GM19023 (cell line): ENCODE results near the gene NOL7.

Experiments
- ATAC-seq: cut with Tn5 transposase; IDR thresholded peaks from one replicate; pipeline ENCODE4 v1.9.1; 2021; ENCODE audit warnings: mild to moderate bottlenecking, moderate library complexity; ENCODE audit not compliant: unreplicated experiment

NOL7 gene

GRCh38 chr6:13593720-13594119, 21.4 kb upstream of the NOL7 start:
- no peak for ATAC-seq

GRCh38 chr6:13597073-13597472, 18.1 kb upstream of the NOL7 start:
- no peak for ATAC-seq

GRCh38 chr6:13600036-13600435, 15.1 kb upstream of the NOL7 start:
- ATAC-seq = no peak

GRCh38 chr6:13604135-13604534, 11.0 kb upstream of the NOL7 start:
- no peak for ATAC-seq

- ATAC-seq = no peak
Measured at GRCh38 chr6:13604546-13605416, 10.4 kb upstream of the NOL7 start.

GRCh38 chr6:13605634-13606033, 9.5 kb upstream of the NOL7 start:
- ATAC-seq = no peak

- no peak for ATAC-seq
Measured at GRCh38 chr6:13611715-13612114, 3.4 kb upstream of the NOL7 start.

GRCh38 chr6:13613029-13613594, 2.0 kb upstream of the NOL7 start:
- ATAC-seq = no peak

- ATAC-seq = peak; percentile 34
Measured at GRCh38 chr6:13614126-13614925, 809 bp upstream of the NOL7 start.

GRCh38 chr6:13615792-13616120, 621 bp downstream of the NOL7 start:
- ATAC-seq = peak; percentile 22

GRCh38 chr6:13617066-13617465, 1.9 kb downstream of the NOL7 start:
- no peak for ATAC-seq

- no peak for ATAC-seq
Measured at GRCh38 chr6:13624871-13625288, 9.7 kb downstream of the NOL7 start.

GRCh38 chr6:13629459-13630116, 14.5 kb downstream of the NOL7 start:
- no peak for ATAC-seq

GRCh38 chr6:13630499-13630898, 15.4 kb downstream of the NOL7 start:
- no peak for ATAC-seq

- no peak for ATAC-seq
Measured at GRCh38 chr6:13633343-13633742, 18.2 kb downstream of the NOL7 start.

- ATAC-seq = no peak
Measured at GRCh38 chr6:13635948-13636658, 21.0 kb downstream of the NOL7 start.

GRCh38 chr6:13638014-13638413, 22.9 kb downstream of the NOL7 start:
- no peak for ATAC-seq

GRCh38 chr6:13638626-13639025, 23.5 kb downstream of the NOL7 start:
- ATAC-seq = no peak

GRCh38 chr6:13641315-13641714, 26.2 kb downstream of the NOL7 start:
- ATAC-seq = no peak

- ATAC-seq = no peak
Measured at GRCh38 chr6:13643125-13643524, 28.0 kb downstream of the NOL7 start.

GRCh38 chr6:13648850-13649249, 33.7 kb downstream of the NOL7 start:
- no peak for ATAC-seq
